Neural crest cell (in vitro differentiated cells): ENCODE results near the gene EEF1G. TPM values are rescaled to one million over a fixed set of nuclear protein-coding genes. Genes with fewer than 3 reads are reported as not detected.
A peak's percentile ranks its signal among the peaks of the same experiment; 100 is the strongest.

Source experiments
- DNase-seq: peaks from one replicate; pipeline ENCODE4 v3.0.0; 2021; ENCODE audit warnings: low read depth, mixed read lengths, low spot score
- H3K27ac Mint-ChIP-seq: one replicate; pipeline ENCODE4 v1.8.0; 2021; ENCODE audit warnings: mild to moderate bottlenecking, mixed read lengths; ENCODE audit not compliant: unreplicated experiment
- H3K27me3 Mint-ChIP-seq: 2 replicates; pipeline ENCODE4 v1.8.0; 2021; ENCODE audit warnings: low read depth, mild to moderate bottlenecking, mixed read lengths
- H3K36me3 Mint-ChIP-seq: 2 replicates; pipeline ENCODE4 v1.8.0; 2021; ENCODE audit warnings: low read depth, mild to moderate bottlenecking, mixed read lengths
- H3K4me1 Mint-ChIP-seq: 2 replicates; pipeline ENCODE4 v1.8.0; 2021; ENCODE audit warnings: mixed read lengths
- H3K4me3 Mint-ChIP-seq: one replicate; pipeline ENCODE4 v1.8.0; 2021; ENCODE audit warnings: mild to moderate bottlenecking, mixed read lengths
- H3K9me3 Mint-ChIP-seq: 2 replicates; pipeline ENCODE4 v1.8.0; 2021; ENCODE audit warnings: mixed read lengths
- CTCF ChIP-seq: fragments of 200-600 bp; sonication (generic); conservative IDR thresholded peaks from 2 replicates; pipeline ENCODE4 v1.5.0; 2021; ENCODE audit warnings: antibody characterized with exemption, mild to moderate bottlenecking
- total RNA-seq: library from RNA; stranded (reverse); gene quantifications from 2 replicates; pipeline ENCODE4 v1.2.1, GENCODE V29; 2021

The EEF1G gene
- total RNA-seq, 1 donor from 2014 or later, result 2,024 TPM

GRCh38 chr11:62601372-62602140, 27.9 kb upstream of the EEF1G start, which contains the start of gene MTA2:
MTA2 (minus strand) TSS chr11:62601865; CDS start chr11:62601450, 415 bp downstream.
- Mint-ChIP-seq H3K9me3 (no peaks in the 10 kb centered on the region), H3K27ac (peak within 1 kb of the TSS; percentile 90), H3K4me1 (peaks cover 58% of the 10 kb centered on the region), H3K4me3 (peak within 1 kb of the TSS; percentile 94), H3K36me3 (peaks cover 35% of the 10 kb centered on the region), H3K27me3 (peaks cover 23% of the 10 kb centered on the region)
- TF ChIP-seq CTCF, result no peak
- peak; percentile 100 for DNase-seq

GRCh38 chr11:62601122-62601371, 27.4 kb upstream of the EEF1G start:
- no peak for TF ChIP-seq CTCF
- Mint-ChIP-seq H3K4me3 (peak overlapping the region; percentile 94), H3K27ac (peak overlapping the region; percentile 85), H3K9me3 (no peaks in the 10 kb centered on the region), H3K4me1 (peaks cover 58% of the 10 kb centered on the region), H3K27me3 (peaks cover 23% of the 10 kb centered on the region), H3K36me3 (peaks cover 35% of the 10 kb centered on the region)
- no peak for DNase-seq

GRCh38 chr11:62600367-62601121, 26.9 kb upstream of the EEF1G start:
- Mint-ChIP-seq H3K4me3 (peak overlapping the region; percentile 94), H3K4me1 (peaks cover 58% of the 10 kb centered on the region), H3K27ac (peak overlapping the region; percentile 90), H3K9me3 (no peaks in the 10 kb centered on the region), H3K27me3 (peaks cover 23% of the 10 kb centered on the region), H3K36me3 (peaks cover 36% of the 10 kb centered on the region)
- DNase-seq, result no peak
- no peak for TF ChIP-seq CTCF

GRCh38 chr11:62599901-62600300, 26.2 kb upstream of the EEF1G start:
- Mint-ChIP-seq H3K9me3 (no peaks in the 10 kb centered on the region), H3K36me3 (peaks cover 42% of the 10 kb centered on the region)

More at GRCh38 chr11:62599901-62600300, 26.2 kb upstream of the EEF1G start:
- DNase-seq, result no peak
- peak overlapping the region; percentile 94 for H3K4me3 Mint-ChIP-seq
- H3K27ac Mint-ChIP-seq, result peak overlapping the region; percentile 75
- H3K27me3 Mint-ChIP-seq, result peaks cover 23% of the 10 kb centered on the region
- no peak for TF ChIP-seq CTCF
- H3K4me1 Mint-ChIP-seq, result peaks cover 54% of the 10 kb centered on the region
